ENCODE data around the gene TMPRSS4. TPM values are rescaled to one million over a fixed set of nuclear protein-coding genes. Genes with fewer than 3 reads are reported as not detected.

TMPRSS4 gene
- total and polyA plus RNA-seq, 9 of the 15 experiments (the other 6 are each of a cell fraction or from before 2014, with no cell fraction given) = 4.0 to 10.0 (median 5.6) TPM

DNA sequence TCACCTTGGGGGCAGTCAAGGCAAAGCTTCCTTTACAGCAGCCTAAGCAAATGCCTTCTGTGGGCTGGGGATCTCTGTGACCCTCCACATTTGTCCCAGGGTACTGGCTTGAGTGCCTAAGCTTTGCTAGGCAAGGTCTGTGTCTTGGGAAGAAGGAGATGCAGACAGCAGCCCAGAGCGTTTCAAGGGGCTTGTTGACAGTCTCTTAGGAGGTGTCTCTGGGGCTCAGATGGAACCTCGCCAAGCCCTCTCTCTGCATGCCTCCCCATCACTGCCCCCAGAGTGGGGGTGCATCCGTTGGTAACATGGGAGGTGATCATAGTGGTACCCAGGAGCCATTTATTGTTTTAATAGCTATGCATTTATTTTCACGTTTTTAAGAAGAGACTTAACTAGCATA, 29.1 kb upstream of the TMPRSS4 start:
- DNase-seq (ENCODE audit: extremely low read depth in 1 of 4, low spot score in 3 of 4) (no peak), ATAC-seq (no peak), FAIRE-seq (no peak)
- intact Hi-C loops (cut with micrococcal nuclease) = no loop called here
- H3K36me3 ChIP-seq (ENCODE audit: control insufficient read depth, insufficient read depth, low read length) = no peaks in the 10 kb centered on the region
- no peaks in the 10 kb centered on the region for H3K9me3 ChIP-seq (replicated peaks; ENCODE audit: control insufficient read depth, insufficient read depth, low read depth, low read length)
- no peaks in the 10 kb centered on the region for H4K20me1 ChIP-seq (replicated peaks; ENCODE audit: control insufficient read depth, insufficient read depth, low read length)
- TF ChIP-seq HCFC1 (IDR thresholded peaks at IDR 0.05; ENCODE audit: low read depth, low read length) (no peak), ZC3H8 (IDR thresholded peaks at IDR 0.05) (no peak), CEBPB (tag; IDR thresholded peaks at IDR 0.05) (no peak), ATF7 (IDR thresholded peaks at IDR 0.05) (no peak), ZNF830 (CRISPR knock-in tag; IDR thresholded peaks at IDR 0.05) (no peak), RBM15 (IDR thresholded peaks at IDR 0.05; ENCODE audit: insufficient read depth, low read length) (no peak), ZNF780A (CRISPR knock-in tag; IDR thresholded peaks at IDR 0.05) (no peak), PML (IDR thresholded peaks at IDR 0.05; ENCODE audit: low read length) (no peak), FOXK1 (CRISPR knock-in tag; IDR thresholded peaks at IDR 0.05; ENCODE audit: borderline replicate concordance) (no peak), MAFK (IDR thresholded peaks at IDR 0.05; ENCODE audit: low read length) (no peak), ZNF133 (CRISPR knock-in tag; IDR thresholded peaks at IDR 0.05) (no peak)
- TF ChIP-seq, protein P1, sequence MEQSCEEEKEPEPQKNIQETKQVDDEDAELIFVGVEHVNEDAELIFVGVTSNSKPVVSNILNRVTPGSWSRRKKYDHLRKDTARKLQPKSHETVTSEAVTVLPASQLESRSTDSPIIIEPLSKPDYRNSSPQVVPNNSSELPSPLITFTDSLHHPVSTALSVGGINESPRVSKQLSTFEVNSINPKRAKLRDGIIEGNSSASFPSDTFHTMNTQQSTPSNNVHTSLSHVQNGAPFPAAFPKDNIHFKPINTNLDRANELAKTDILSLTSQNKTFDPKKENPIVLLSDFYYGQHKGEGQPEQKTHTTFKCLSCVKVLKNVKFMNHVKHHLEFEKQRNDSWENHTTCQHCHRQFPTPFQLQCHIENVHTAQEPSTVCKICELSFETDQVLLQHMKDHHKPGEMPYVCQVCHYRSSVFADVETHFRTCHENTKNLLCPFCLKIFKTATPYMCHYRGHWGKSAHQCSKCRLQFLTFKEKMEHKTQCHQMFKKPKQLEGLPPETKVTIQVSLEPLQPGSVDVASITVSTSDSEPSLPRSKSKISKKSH (CRISPR knock-in tag; IDR thresholded peaks at IDR 0.05) = no peak
- TF ChIP-seq, protein P2, sequence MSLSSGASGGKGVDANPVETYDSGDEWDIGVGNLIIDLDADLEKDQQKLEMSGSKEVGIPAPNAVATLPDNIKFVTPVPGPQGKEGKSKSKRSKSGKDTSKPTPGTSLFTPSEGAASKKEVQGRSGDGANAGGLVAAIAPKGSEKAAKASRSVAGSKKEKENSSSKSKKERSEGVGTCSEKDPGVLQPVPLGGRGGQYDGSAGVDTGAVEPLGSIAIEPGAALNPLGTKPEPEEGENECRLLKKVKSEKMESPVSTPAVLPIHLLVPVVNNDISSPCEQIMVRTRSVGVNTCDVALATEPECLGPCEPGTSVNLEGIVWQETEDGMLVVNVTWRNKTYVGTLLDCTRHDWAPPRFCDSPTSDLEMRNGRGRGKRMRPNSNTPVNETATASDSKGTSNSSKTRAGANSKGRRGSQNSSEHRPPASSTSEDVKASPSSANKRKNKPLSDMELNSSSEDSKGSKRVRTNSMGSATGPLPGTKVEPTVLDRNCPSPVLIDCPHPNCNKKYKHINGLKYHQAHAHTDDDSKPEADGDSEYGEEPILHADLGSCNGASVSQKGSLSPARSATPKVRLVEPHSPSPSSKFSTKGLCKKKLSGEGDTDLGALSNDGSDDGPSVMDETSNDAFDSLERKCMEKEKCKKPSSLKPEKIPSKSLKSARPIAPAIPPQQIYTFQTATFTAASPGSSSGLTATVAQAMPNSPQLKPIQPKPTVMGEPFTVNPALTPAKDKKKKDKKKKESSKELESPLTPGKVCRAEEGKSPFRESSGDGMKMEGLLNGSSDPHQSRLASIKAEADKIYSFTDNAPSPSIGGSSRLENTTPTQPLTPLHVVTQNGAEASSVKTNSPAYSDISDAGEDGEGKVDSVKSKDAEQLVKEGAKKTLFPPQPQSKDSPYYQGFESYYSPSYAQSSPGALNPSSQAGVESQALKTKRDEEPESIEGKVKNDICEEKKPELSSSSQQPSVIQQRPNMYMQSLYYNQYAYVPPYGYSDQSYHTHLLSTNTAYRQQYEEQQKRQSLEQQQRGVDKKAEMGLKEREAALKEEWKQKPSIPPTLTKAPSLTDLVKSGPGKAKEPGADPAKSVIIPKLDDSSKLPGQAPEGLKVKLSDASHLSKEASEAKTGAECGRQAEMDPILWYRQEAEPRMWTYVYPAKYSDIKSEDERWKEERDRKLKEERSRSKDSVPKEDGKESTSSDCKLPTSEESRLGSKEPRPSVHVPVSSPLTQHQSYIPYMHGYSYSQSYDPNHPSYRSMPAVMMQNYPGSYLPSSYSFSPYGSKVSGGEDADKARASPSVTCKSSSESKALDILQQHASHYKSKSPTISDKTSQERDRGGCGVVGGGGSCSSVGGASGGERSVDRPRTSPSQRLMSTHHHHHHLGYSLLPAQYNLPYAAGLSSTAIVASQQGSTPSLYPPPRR (CRISPR knock-in tag; IDR thresholded peaks at IDR 0.05; ENCODE audit: borderline replicate concordance) = no peak
- TF ChIP-seq, protein P3, sequence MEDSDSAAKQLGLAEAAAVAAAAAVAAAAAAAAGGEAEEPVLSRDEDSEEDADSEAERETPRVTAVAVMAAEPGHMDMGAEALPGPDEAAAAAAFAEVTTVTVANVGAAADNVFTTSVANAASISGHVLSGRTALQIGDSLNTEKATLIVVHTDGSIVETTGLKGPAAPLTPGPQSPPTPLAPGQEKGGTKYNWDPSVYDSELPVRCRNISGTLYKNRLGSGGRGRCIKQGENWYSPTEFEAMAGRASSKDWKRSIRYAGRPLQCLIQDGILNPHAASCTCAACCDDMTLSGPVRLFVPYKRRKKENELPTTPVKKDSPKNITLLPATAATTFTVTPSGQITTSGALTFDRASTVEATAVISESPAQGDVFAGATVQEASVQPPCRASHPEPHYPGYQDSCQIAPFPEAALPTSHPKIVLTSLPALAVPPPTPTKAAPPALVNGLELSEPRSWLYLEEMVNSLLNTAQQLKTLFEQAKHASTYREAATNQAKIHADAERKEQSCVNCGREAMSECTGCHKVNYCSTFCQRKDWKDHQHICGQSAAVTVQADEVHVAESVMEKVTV (CRISPR knock-in tag; IDR thresholded peaks at IDR 0.05) = no peak
- H3K27ac ChIP-seq (ENCODE audit: extremely low read depth, low read depth, low read length) = no peak overlapping the region
- POLR2A ChIA-PET = interaction anchor here (1.2 kb wide), 1 partner anchor 45 kb away, joined by 3 read pairs; no protein-coding TSS in a partner anchor
- H3K9me1 ChIP-seq (ENCODE audit: control insufficient read depth, insufficient read depth, low read length) = no peaks in the 10 kb centered on the region
- peaks cover 8 to 19% of the 10 kb centered on the region in 2 experiments for H3K4me1 ChIP-seq (replicated peaks in 1 of 2; ENCODE audit: control insufficient read depth in 2 of 2, insufficient read depth in 2 of 2, low read length in 2 of 2)
- WGBS (ENCODE audit: insufficient coverage, low coverage, missing lambda C conversion rate) = 34% methylated on average over 4 of the region's 4 CpGs
- H2AFZ ChIP-seq (ENCODE audit: low read depth, low read length) = no peak overlapping the region
- H3K4me3 ChIP-seq = no peak overlapping the region
- no peaks in the 10 kb centered on the region for H3K79me2 ChIP-seq (ENCODE audit: control insufficient read depth, insufficient read depth, low read length)
- BruUV-seq (replicated peaks) = no TSS peak
- CTCF ChIA-PET (ENCODE audit: low intra/inter-chr PET ratio) = interaction anchor here (0.6 kb wide), 1 partner anchor 348 kb away, joined by 6 read pairs; no protein-coding TSS in a partner anchor
- no peaks in the 10 kb centered on the region for H3K27me3 ChIP-seq (ENCODE audit: control insufficient read depth in 2 of 2, insufficient read depth in 2 of 2, low read length in 2 of 2)
- in situ Hi-C loops (cut with MboI) = loop anchor here (5.0 kb wide), 1 partner anchor 225 kb away; the partner anchor contains the start of gene FXYD2
- no peak overlapping the region for H3K4me2 ChIP-seq (ENCODE audit: insufficient read depth, low read length)
- no peak overlapping the region for H3K9ac ChIP-seq (ENCODE audit: insufficient read depth in 1 of 2, low read depth in 2 of 2, low read length in 2 of 2)
